Loucy (cell line): ENCODE measurements around the gene LARGE2.

Source experiments
- EZH2phosphoT487 ChIP-seq: fragments of 200-600 bp; IDR thresholded peaks from 2 replicates; pipeline ENCODE4 v1.6.1; 2018; ENCODE audit warnings: antibody characterized with exemption, mild to moderate bottlenecking, moderate library complexity, borderline replicate concordance
- TF ChIP-seq, protein P1 (sequence below): fragments of 200-600 bp; sonication (generic); conservative IDR thresholded peaks from 2 replicates; pipeline ENCODE4 v1.5.1; 2014; ENCODE audit warnings: mild to moderate bottlenecking, antibody characterized with exemption, low read length

DNA sequence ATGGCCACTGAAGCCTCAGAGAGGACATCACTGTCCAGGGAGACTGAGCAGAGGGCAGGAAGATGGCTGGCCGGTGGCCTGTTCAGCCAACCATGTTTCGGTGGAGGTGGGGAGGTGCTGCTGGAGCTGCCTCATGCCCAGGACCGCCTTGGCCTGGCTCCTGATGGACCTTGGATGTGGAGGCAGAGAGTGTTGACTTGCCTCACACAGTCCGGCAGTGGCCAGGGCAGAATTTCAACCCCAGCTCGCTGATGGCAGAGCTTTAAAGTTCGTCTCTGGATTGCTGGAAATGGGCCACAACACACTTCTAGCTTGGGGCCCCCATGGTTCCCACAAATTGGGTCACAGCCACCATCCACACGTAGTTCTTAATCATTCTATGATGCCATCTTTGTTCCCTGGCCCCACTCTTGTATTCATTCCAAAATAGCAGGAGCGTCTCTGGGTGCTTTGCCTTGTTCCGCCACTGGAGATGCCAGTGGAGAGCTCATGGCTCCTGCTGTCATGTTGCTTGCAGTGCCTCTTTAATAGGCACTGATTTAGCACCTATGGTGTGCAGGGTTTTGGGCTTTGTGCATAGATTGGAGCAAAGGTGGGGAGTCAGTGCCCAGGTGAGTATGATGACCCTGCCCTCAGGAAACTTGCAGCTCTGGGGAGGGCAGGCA lies 31.4 kb upstream of the LARGE2 start:
- TF ChIP-seq, protein P1, sequence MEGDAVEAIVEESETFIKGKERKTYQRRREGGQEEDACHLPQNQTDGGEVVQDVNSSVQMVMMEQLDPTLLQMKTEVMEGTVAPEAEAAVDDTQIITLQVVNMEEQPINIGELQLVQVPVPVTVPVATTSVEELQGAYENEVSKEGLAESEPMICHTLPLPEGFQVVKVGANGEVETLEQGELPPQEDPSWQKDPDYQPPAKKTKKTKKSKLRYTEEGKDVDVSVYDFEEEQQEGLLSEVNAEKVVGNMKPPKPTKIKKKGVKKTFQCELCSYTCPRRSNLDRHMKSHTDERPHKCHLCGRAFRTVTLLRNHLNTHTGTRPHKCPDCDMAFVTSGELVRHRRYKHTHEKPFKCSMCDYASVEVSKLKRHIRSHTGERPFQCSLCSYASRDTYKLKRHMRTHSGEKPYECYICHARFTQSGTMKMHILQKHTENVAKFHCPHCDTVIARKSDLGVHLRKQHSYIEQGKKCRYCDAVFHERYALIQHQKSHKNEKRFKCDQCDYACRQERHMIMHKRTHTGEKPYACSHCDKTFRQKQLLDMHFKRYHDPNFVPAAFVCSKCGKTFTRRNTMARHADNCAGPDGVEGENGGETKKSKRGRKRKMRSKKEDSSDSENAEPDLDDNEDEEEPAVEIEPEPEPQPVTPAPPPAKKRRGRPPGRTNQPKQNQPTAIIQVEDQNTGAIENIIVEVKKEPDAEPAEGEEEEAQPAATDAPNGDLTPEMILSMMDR = no peak
- TF ChIP-seq EZH2phosphoT487 = no peak
